ENCODE measurements around the gene EFCAB5. TPM values are rescaled to one million over a fixed set of nuclear protein-coding genes. Genes with fewer than 3 reads are reported as not detected.

EFCAB5 gene
- total RNA-seq, 1 donor from 2014 or later, result 0.71 TPM

DNA sequence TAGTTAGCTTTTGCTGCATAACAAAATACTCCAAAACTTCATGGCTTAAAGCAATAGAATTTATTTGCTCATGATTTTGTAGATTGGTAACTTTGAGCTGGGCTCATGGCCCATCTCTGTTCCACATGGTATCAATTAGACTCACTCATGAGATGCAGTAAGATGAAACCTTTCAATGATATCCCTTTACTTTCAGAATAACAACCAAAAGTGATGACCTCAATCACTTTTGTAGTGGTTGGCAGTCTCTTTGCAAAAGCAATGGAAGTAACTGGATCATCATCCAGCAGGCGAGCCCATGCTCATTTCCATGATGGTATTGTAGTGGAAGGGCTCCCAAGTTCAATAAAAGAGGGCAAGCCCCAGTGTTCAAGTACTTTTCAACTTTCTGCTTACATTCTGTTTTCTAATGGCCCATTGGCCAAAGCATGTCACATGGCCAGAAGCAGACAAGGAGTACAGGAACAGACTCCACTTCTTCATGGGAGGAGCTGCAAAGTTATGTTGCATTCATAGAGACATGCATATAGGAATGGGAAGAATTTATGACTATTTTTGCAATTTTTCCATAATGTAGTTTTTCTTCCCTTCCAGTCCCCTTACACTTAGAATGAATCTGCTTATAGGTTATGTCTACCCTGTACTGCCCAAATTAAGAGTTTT is 41.7 kb downstream of the EFCAB5 start:
- no peaks in the 10 kb centered on the region for H4K20me1 ChIP-seq (ENCODE audit: low read depth)
- no peaks in the 10 kb centered on the region for H3F3A ChIP-seq (ENCODE audit: low read depth)

GRCh38 chr17:29996458-29996857 is 55.0 kb downstream of the EFCAB5 start:
- peaks cover 3% of the 10 kb centered on the region for H3K27me3 Mint-ChIP-seq (ENCODE audit: insufficient read depth, low read depth)
- H3K4me3 ChIP-seq, result no peak overlapping the region

More for the DNA sequence above, 41.7 kb downstream of the EFCAB5 start:
- no peaks in the 10 kb centered on the region for H3K36me3 Mint-ChIP-seq
- no peaks in the 10 kb centered on the region for H3K4me1 Mint-ChIP-seq
- Histone ChIP-seq H3K27me3 (no peaks in the 10 kb centered on the region), H3K27ac (no peak overlapping the region), H3K4me1 (no peaks in the 10 kb centered on the region), H3K4me3 (no peak overlapping the region), H3K36me3 (no peaks in the 10 kb centered on the region), H3K9me3 (ENCODE audit: low read depth) (no peaks in the 10 kb centered on the region), H3K9ac (no peak overlapping the region), H2AFZ (replicated peaks) (no peak overlapping the region), H3K4me2 (no peak overlapping the region), H3K79me2 (ENCODE audit: low read depth) (no peaks in the 10 kb centered on the region)
- no peak overlapping the region for H3K27ac Mint-ChIP-seq
- DNase-seq (ENCODE audit: low spot score), result no peak
- H3K4me3 Mint-ChIP-seq, result no peak overlapping the region
- peaks cover 8% of the 10 kb centered on the region for H3K9me3 Mint-ChIP-seq
- H3K27me3 Mint-ChIP-seq (ENCODE audit: insufficient read depth, low read depth), result peaks cover 3% of the 10 kb centered on the region
- TF ChIP-seq, protein P1, sequence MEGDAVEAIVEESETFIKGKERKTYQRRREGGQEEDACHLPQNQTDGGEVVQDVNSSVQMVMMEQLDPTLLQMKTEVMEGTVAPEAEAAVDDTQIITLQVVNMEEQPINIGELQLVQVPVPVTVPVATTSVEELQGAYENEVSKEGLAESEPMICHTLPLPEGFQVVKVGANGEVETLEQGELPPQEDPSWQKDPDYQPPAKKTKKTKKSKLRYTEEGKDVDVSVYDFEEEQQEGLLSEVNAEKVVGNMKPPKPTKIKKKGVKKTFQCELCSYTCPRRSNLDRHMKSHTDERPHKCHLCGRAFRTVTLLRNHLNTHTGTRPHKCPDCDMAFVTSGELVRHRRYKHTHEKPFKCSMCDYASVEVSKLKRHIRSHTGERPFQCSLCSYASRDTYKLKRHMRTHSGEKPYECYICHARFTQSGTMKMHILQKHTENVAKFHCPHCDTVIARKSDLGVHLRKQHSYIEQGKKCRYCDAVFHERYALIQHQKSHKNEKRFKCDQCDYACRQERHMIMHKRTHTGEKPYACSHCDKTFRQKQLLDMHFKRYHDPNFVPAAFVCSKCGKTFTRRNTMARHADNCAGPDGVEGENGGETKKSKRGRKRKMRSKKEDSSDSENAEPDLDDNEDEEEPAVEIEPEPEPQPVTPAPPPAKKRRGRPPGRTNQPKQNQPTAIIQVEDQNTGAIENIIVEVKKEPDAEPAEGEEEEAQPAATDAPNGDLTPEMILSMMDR (IDR thresholded peaks at IDR 0.05), result no peak
- TF ChIP-seq EZH2phosphoT487 (IDR thresholded peaks at IDR 0.05) (no peak), EZH2 (IDR thresholded peaks at IDR 0.05) (no peak)

GRCh38 chr17:30000001-30000754 is 58.7 kb downstream of the EFCAB5 start:
- no peaks in the 10 kb centered on the region for H3K36me3 Mint-ChIP-seq
- no peak for DNase-seq (ENCODE audit: low spot score)
- Histone ChIP-seq H3K79me2 (ENCODE audit: low read depth) (no peaks in the 10 kb centered on the region), H3K27me3 (no peaks in the 10 kb centered on the region), H3K9me3 (ENCODE audit: low read depth) (no peaks in the 10 kb centered on the region), H3K4me1 (no peaks in the 10 kb centered on the region), H3K4me2 (no peak overlapping the region), H3K4me3 (no peak overlapping the region), H3K36me3 (no peaks in the 10 kb centered on the region), H2AFZ (replicated peaks) (no peak overlapping the region), H3K27ac (no peak overlapping the region), H3K9ac (no peak overlapping the region), H4K20me1 (ENCODE audit: low read depth) (no peaks in the 10 kb centered on the region), H3F3A (ENCODE audit: low read depth) (no peaks in the 10 kb centered on the region)
- H3K27me3 Mint-ChIP-seq (ENCODE audit: insufficient read depth, low read depth), result no peaks in the 10 kb centered on the region
- TF ChIP-seq EZH2phosphoT487 (IDR thresholded peaks at IDR 0.05) (no peak), EZH2 (IDR thresholded peaks at IDR 0.05) (no peak)
- TF ChIP-seq, protein P1 (IDR thresholded peaks at IDR 0.05), result no peak
- peaks cover 2% of the 10 kb centered on the region for H3K9me3 Mint-ChIP-seq
- no peak overlapping the region for H3K27ac Mint-ChIP-seq
- H3K4me3 Mint-ChIP-seq, result no peak overlapping the region
- no peaks in the 10 kb centered on the region for H3K4me1 Mint-ChIP-seq

More at GRCh38 chr17:29996458-29996857, 55.0 kb downstream of the EFCAB5 start:
- Mint-ChIP-seq H3K36me3 (no peaks in the 10 kb centered on the region), H3K9me3 (peaks cover 3% of the 10 kb centered on the region), H3K4me3 (no peak overlapping the region), H3K4me1 (no peaks in the 10 kb centered on the region), H3K27ac (no peak overlapping the region)
- TF ChIP-seq EZH2phosphoT487 (IDR thresholded peaks at IDR 0.05) (no peak), EZH2 (IDR thresholded peaks at IDR 0.05) (no peak)
- TF ChIP-seq, protein P1 (IDR thresholded peaks at IDR 0.05), result no peak
- Histone ChIP-seq H3K36me3 (no peaks in the 10 kb centered on the region), H4K20me1 (ENCODE audit: low read depth) (no peaks in the 10 kb centered on the region), H3K27me3 (no peaks in the 10 kb centered on the region), H3K27ac (no peak overlapping the region), H2AFZ (replicated peaks) (no peak overlapping the region), H3K4me1 (no peaks in the 10 kb centered on the region), H3K9me3 (ENCODE audit: low read depth) (no peaks in the 10 kb centered on the region), H3K4me2 (no peak overlapping the region), H3F3A (ENCODE audit: low read depth) (no peaks in the 10 kb centered on the region), H3K79me2 (ENCODE audit: low read depth) (no peaks in the 10 kb centered on the region), H3K9ac (no peak overlapping the region)
- no peak for DNase-seq (ENCODE audit: low spot score)
